H1 (cell line): ENCODE data around the gene LRTM2. TPM values are rescaled to one million over a fixed set of nuclear protein-coding genes. Genes with fewer than 3 reads are reported as not detected.

Source experiments
- CTCF ChIA-PET: fragments of 300-600 bp; sonication (Branson Sonifier 250); formaldehyde crosslinking; loops from one replicate; lab custom pipeline; 2021; ENCODE audit not compliant: partially characterized antibody; lab: Charles Lee
- POLR2A ChIA-PET: fragments of 300-600 bp; sonication (Branson Sonifier 250); formaldehyde crosslinking; loops from one replicate; lab custom pipeline; 2021; ENCODE audit warnings: inconsistent platforms; ENCODE audit not compliant: partially characterized antibody; lab: Charles Lee
- DNase-seq, 2 experiments: peaks; one replicate each; pipeline versions ENCODE4 v3.0.0 to v3.0.0-alpha.2; 2010 to 2022; ENCODE audit warnings: low spot score in 2 of 2, low read depth in 1 of 2, mixed read lengths in 1 of 2
- FAIRE-seq: peaks from 2 replicates; lab custom pipeline; 2011; peaks lifted over from hg19 to GRCh38; lab: Jason Lieb, UNC
- H2AFZ ChIP-seq: 2 replicates; pipeline ENCODE4 v1.8.1; 2012; ENCODE audit warnings: low read length, inconsistent platforms
- H2AK5ac ChIP-seq: 2 replicates; pipeline ENCODE4 v1.6.1; 2013; ENCODE audit warnings: low read depth, low read length
- H2BK120ac ChIP-seq: replicated peaks from 2 replicates; pipeline ENCODE3; 2013; ENCODE audit warnings: low read depth, low read length, inconsistent platforms
- H2BK12ac ChIP-seq: 2 replicates; pipeline ENCODE4 v1.6.1; 2013; ENCODE audit warnings: low read depth, low read length
- H2BK15ac ChIP-seq: 2 replicates; pipeline ENCODE4 v1.6.1; 2013; ENCODE audit warnings: low read length
- H2BK20ac ChIP-seq: 2 replicates; pipeline ENCODE4 v1.6.1; 2013; ENCODE audit warnings: low read length
- H2BK5ac ChIP-seq: 2 replicates; pipeline ENCODE4 v1.6.1; 2013; ENCODE audit warnings: low read depth, low read length
- H3K14ac ChIP-seq: 2 replicates; pipeline ENCODE4 v1.6.1; 2013; ENCODE audit warnings: inconsistent platforms; ENCODE audit not compliant: insufficient read length
- H3K18ac ChIP-seq: 2 replicates; pipeline ENCODE4 v1.6.1; 2013; ENCODE audit warnings: low read length; ENCODE audit errors: extremely low read depth
- H3K23ac ChIP-seq: 2 replicates; pipeline ENCODE4 v1.6.1; 2013; ENCODE audit warnings: inconsistent platforms; ENCODE audit not compliant: insufficient read length
- H3K23me2 ChIP-seq: 2 replicates; pipeline ENCODE4 v1.6.1; 2013; ENCODE audit warnings: low read depth, low read length
- H3K27ac ChIP-seq: 2 replicates; pipeline ENCODE4 v1.6.1; 2011; ENCODE audit warnings: low read depth, low read length, inconsistent platforms
- H3K27me3 ChIP-seq, 4 experiments: replicated peaks in 1 of 4; 1 replicate in 1 of 4; 2 replicates in 3 of 4; pipeline versions ENCODE4 v1.6.1 to v1.8.1; 2011 to 2013; ENCODE audit warnings: low read length in 3 of 4, mild to moderate bottlenecking in 3 of 4, inconsistent platforms in 2 of 4, mixed read lengths in 2 of 4, moderate library complexity in 1 of 4; ENCODE audit not compliant: control insufficient read depth in 3 of 4, insufficient read depth in 3 of 4; ENCODE audit errors: extremely low read depth in 1 of 4
- H3K36me3 ChIP-seq, 4 experiments: 2 replicates each; pipeline versions ENCODE4 v1.6.1 to v1.8.1; 2011 to 2013; ENCODE audit warnings: mild to moderate bottlenecking in 4 of 4, low read length in 3 of 4, moderate library complexity in 2 of 4, control low read depth in 1 of 4, inconsistent platforms in 1 of 4; ENCODE audit not compliant: insufficient read depth in 4 of 4, control insufficient read depth in 2 of 4
- H3K4ac ChIP-seq: replicated peaks from 2 replicates; pipeline ENCODE3; 2013; ENCODE audit warnings: low read length, low read depth, mixed read lengths, inconsistent platforms; ENCODE audit not compliant: insufficient read length
- H3K4me1 ChIP-seq, 4 experiments: replicated peaks in 1 of 4; 1 replicate in 1 of 4; 2 replicates in 3 of 4; pipeline versions ENCODE4 v1.6.1 to v1.8.1; 2011 to 2013; ENCODE audit warnings: low read length in 3 of 4, inconsistent platforms in 2 of 4, mixed read lengths in 1 of 4; ENCODE audit not compliant: insufficient read depth in 4 of 4, control insufficient read depth in 3 of 4
- H3K4me2 ChIP-seq, 2 experiments: 2 replicates each; pipeline versions ENCODE4 v1.6.1 to v1.8.1; 2011 to 2013; ENCODE audit warnings: low read depth in 2 of 2, low read length in 2 of 2, control low read depth in 1 of 2, inconsistent platforms in 1 of 2, mild to moderate bottlenecking in 1 of 2; ENCODE audit not compliant: insufficient read depth in 1 of 2
- H3K4me3 ChIP-seq, 4 experiments: fragments of 200-600, 300-600 bp in 1 of 4; sonication (generic), shearing (Covaris generic), sonication (Bioruptor Twin) in 1 of 4; 2 replicates each; pipeline versions ENCODE4 v1.5.1 to v1.8.1; 2011 to 2016; ENCODE audit warnings: low read length in 4 of 4, low read depth in 3 of 4, control low read depth in 2 of 4, inconsistent platforms in 2 of 4, mild to moderate bottlenecking in 2 of 4, mixed read lengths in 1 of 4, moderate library complexity in 1 of 4; ENCODE audit not compliant: insufficient read depth in 2 of 4; ENCODE audit errors: extremely low read depth in 1 of 4
- H3K56ac ChIP-seq: replicated peaks from 2 replicates; pipeline ENCODE3; 2013; ENCODE audit warnings: low read depth, mild to moderate bottlenecking, mixed read lengths, low read length, inconsistent platforms; ENCODE audit not compliant: insufficient read length
- H3K79me1 ChIP-seq: 2 replicates; pipeline ENCODE4 v1.6.1; 2013; ENCODE audit warnings: low read depth, low read length, control low read depth
- H3K79me2 ChIP-seq, 2 experiments: 2 replicates each; pipeline versions ENCODE4 v1.6.1 to v1.8.1; 2012 to 2013; ENCODE audit warnings: low read length in 2 of 2, mild to moderate bottlenecking in 2 of 2, inconsistent platforms in 1 of 2; ENCODE audit not compliant: insufficient read depth in 2 of 2, control insufficient read depth in 1 of 2
- H3K9ac ChIP-seq, 4 experiments: replicated peaks in 1 of 4; 1 replicate in 1 of 4; 2 replicates in 3 of 4; pipeline versions ENCODE4 v1.6.1 to v1.8.1; 2011 to 2013; ENCODE audit warnings: low read depth in 3 of 4, low read length in 3 of 4, control low read depth in 2 of 4, mild to moderate bottlenecking in 2 of 4, moderate library complexity in 2 of 4, inconsistent platforms in 1 of 4; ENCODE audit errors: extremely low read depth in 1 of 4
- H3K9me3 ChIP-seq, 2 experiments: 2 replicates each; pipeline versions ENCODE4 v1.6.1 to v1.8.1; 2012 to 2013; ENCODE audit warnings: mild to moderate bottlenecking in 2 of 2, moderate library complexity in 2 of 2, control low read depth in 1 of 2, inconsistent platforms in 1 of 2, low read depth in 1 of 2, low read length in 1 of 2, mixed read lengths in 1 of 2; ENCODE audit not compliant: insufficient read depth in 2 of 2
- H4K20me1 ChIP-seq, 2 experiments: replicated peaks in 1 of 2; 2 replicates each; pipeline versions ENCODE3 to v1.8.1; 2011 to 2013; ENCODE audit warnings: inconsistent platforms in 2 of 2, low read length in 2 of 2, mild to moderate bottlenecking in 1 of 2; ENCODE audit not compliant: insufficient read depth in 2 of 2, control insufficient read depth in 1 of 2
- H4K5ac ChIP-seq: 2 replicates; pipeline ENCODE4 v1.6.1; 2013; ENCODE audit warnings: low read length, low read depth, mixed read lengths, inconsistent platforms; ENCODE audit not compliant: insufficient read length
- H4K8ac ChIP-seq: 2 replicates; pipeline ENCODE4 v1.8.0; 2013; ENCODE audit warnings: mild to moderate bottlenecking, moderate library complexity, low read length, inconsistent platforms; ENCODE audit not compliant: insufficient read depth; ENCODE audit errors: extremely low read depth
- H4K91ac ChIP-seq: replicated peaks from 2 replicates; pipeline ENCODE3; 2013; ENCODE audit warnings: low read length, mixed read lengths, inconsistent platforms; ENCODE audit not compliant: insufficient read length
- CEBPB ChIP-seq: IDR thresholded peaks from 2 replicates; pipeline ENCODE4 v1.6.1; 2012; ENCODE audit warnings: low read depth, low read length
- JUN ChIP-seq: IDR thresholded peaks from 2 replicates; pipeline ENCODE4 v1.6.1; 2011; ENCODE audit warnings: low read depth, mild to moderate bottlenecking, improper control_type of control experiment, low read length
- KDM5A ChIP-seq: fragments of 200-600 bp; IDR thresholded peaks from 2 replicates; pipeline ENCODE4 v1.7.1; 2012; ENCODE audit warnings: mild to moderate bottlenecking, low read length, inconsistent platforms, mixed read lengths
- MAFK ChIP-seq: IDR thresholded peaks from 2 replicates; pipeline ENCODE4 v1.6.1; 2012; ENCODE audit warnings: low read depth, mild to moderate bottlenecking, improper control_type of control experiment, low read length
- NANOG ChIP-seq: IDR thresholded peaks from 2 replicates; pipeline ENCODE4 v1.6.1; 2011; ENCODE audit warnings: low read length, low read depth, mild to moderate bottlenecking, inconsistent platforms; ENCODE audit not compliant: insufficient read depth, poor library complexity, severe bottlenecking
- RBBP5 ChIP-seq: IDR thresholded peaks from 2 replicates; pipeline ENCODE4 v1.7.1; 2012; ENCODE audit warnings: low read depth, mild to moderate bottlenecking, inconsistent platforms, low read length, moderate library complexity, borderline replicate concordance
- WGBS, 2 experiments: shearing (Covaris generic) in 1 of 2; methylation state at CpG; one replicate each; pipeline versions ENCODE4 v1.1.6 to v1.1.7; 2013 to 2015; ENCODE audit warnings: low lambda C conversion rate in 2 of 2, mixed read lengths in 2 of 2, inconsistent platforms in 1 of 2, low coverage in 1 of 2, missing lambda C conversion rate in 1 of 2; ENCODE audit not compliant: insufficient replicate concordance in 2 of 2, insufficient coverage in 1 of 2, insufficient read length in 1 of 2; ENCODE audit errors: extremely low coverage in 1 of 2, missing lambda C conversion rate in 1 of 2; 5-methylcytosine and 5-hydroxymethylcytosine counted together
- polyA plus RNA-seq, 7 experiments: library from polyadenylated mRNA; depleted of rRNA in 3 of 7; stranded (reverse) in 5 of 7; unstranded in 2 of 7; fragments of >200 nt in 5 of 7; fragments of 200-250 nt in 2 of 7; gene quantifications; 1 replicate in 5 of 7; 2 replicates in 1 of 7; 4 replicates in 1 of 7; pipeline versions ENCODE4 v1.2.1 to v1.2.3, GENCODE V29; 2011 to 2013; ENCODE audit warnings: missing spikeins in 2 of 7, mixed read lengths in 2 of 7
- total RNA-seq: library from RNA; stranded (reverse); fragmentation: NEBNext Ultra II Directional; extraction: Animal tissue kit (Norgen Biotek cat#: 25700); gene quantifications from 2 replicates; pipeline ENCODE4 v1.2.1, GENCODE V29; 2021

LRTM2 gene
- total and polyA plus RNA-seq, 2 of the 8 experiments (the other 6 are each of a cell fraction or from before 2014, with no cell fraction given): 0.06 TPM; not detected in 1

- H3K14ac ChIP-seq: no peak overlapping the region
- no peak overlapping the region for H2AFZ ChIP-seq
- no peaks in the 10 kb centered on the region; a peak in 1 of 4 replicates for H3K9me3 ChIP-seq
- no peak overlapping the region for H2BK20ac ChIP-seq
- no peak overlapping the region for H3K4ac ChIP-seq
- no peak overlapping the region for H2BK120ac ChIP-seq
- CTCF ChIA-PET: no interaction called here
- H2BK15ac ChIP-seq: no peak overlapping the region
- H3K4me2 ChIP-seq: no peak overlapping the region
- H3K9ac ChIP-seq: no peak overlapping the region
- H3K23me2 ChIP-seq: no peaks in the 10 kb centered on the region
- no peak overlapping the region for H4K91ac ChIP-seq
- no peak overlapping the region for H3K18ac ChIP-seq
- H3K56ac ChIP-seq: no peak overlapping the region
- no peak overlapping the region for H2AK5ac ChIP-seq
- no peak overlapping the region for H3K23ac ChIP-seq
- no peak for TF ChIP-seq JUN
- no peak for TF ChIP-seq CEBPB
- TF ChIP-seq MAFK: no peak
- no peak for TF ChIP-seq RBBP5
- TF ChIP-seq NANOG: no peak
- TF ChIP-seq KDM5A: no peak
- no peak overlapping the region for H4K8ac ChIP-seq
- H2BK12ac ChIP-seq: no peak overlapping the region
- no peak for FAIRE-seq
- H3K27ac ChIP-seq: no peak overlapping the region
- H3K4me3 ChIP-seq: no peak overlapping the region
- POLR2A ChIA-PET: no interaction called here
- H4K5ac ChIP-seq: no peak overlapping the region
- DNase-seq: peak in 1 of 2 experiments; percentile 22
- no peaks in the 10 kb centered on the region for H3K79me2 ChIP-seq
- H2BK5ac ChIP-seq: no peak overlapping the region
- H3K27me3 ChIP-seq: no peaks in the 10 kb centered on the region
- H3K4me1 ChIP-seq: no peaks in the 10 kb centered on the region
- 92% methylated on average over 19 of the region's 19 CpGs; no CpG with 5 or more reads in 1 of the 2 experiments for WGBS, 2 experiments
- no peaks in the 10 kb centered on the region for H4K20me1 ChIP-seq
- no peaks in the 10 kb centered on the region for H3K36me3 ChIP-seq
- H3K79me1 ChIP-seq: no peaks in the 10 kb centered on the region
Measured at GRCh38 chr12:1882850-1883470, 62.6 kb downstream of the LRTM2 start.
